Natural killer cell (primary cell): Measurements from ENCODE around the gene IP6K3. TPM values are rescaled to one million over a fixed set of nuclear protein-coding genes. Genes with fewer than 3 reads are reported as not detected.

Experiments used
- ATAC-seq, 3 donors: fragments of 150-1000 bp in 2 of 3; fragments of 200-7000 bp in 1 of 3; cut with Tn5 transposase; 1 replicate in 1 of 3; 2 replicates in 2 of 3; pipeline ENCODE4 v1.10.0; 2021; ENCODE audit warnings: mild to moderate bottlenecking in 2 of 3, moderate library complexity in 2 of 3
- DNase-seq, 2 donors: peaks; one replicate each; pipeline versions ENCODE4 v3.0.0 to v3.0.0-alpha.2; 2013 to 2021; ENCODE audit warnings: mixed read lengths in 1 of 2
- H3K27ac ChIP-seq: one replicate; pipeline ENCODE4 v1.5.1; 2013; ENCODE audit warnings: mild to moderate bottlenecking, low read length
- H3K27me3 ChIP-seq: one replicate; pipeline ENCODE4 v1.6.1; 2013; ENCODE audit warnings: low read length; ENCODE audit not compliant: control insufficient read depth, insufficient read depth
- H3K36me3 ChIP-seq: one replicate; pipeline ENCODE4 v1.6.1; 2013; ENCODE audit warnings: low read length; ENCODE audit not compliant: control insufficient read depth, insufficient read depth
- H3K4me1 ChIP-seq: one replicate; pipeline ENCODE4 v1.6.1; 2013; ENCODE audit warnings: low read length; ENCODE audit not compliant: control insufficient read depth, insufficient read depth
- H3K4me3 ChIP-seq: one replicate; pipeline ENCODE4 v1.5.1; 2013; ENCODE audit warnings: low read length
- H3K9me3 ChIP-seq: one replicate; pipeline ENCODE4 v1.6.1; 2013; ENCODE audit warnings: low read length; ENCODE audit not compliant: control insufficient read depth, insufficient read depth
- H3K27ac Mint-ChIP-seq, 2 donors: one replicate each; pipeline ENCODE4 v1.8.0; 2022; ENCODE audit warnings: mild to moderate bottlenecking in 2 of 2, mixed read lengths in 2 of 2, moderate library complexity in 1 of 2
- H3K27me3 Mint-ChIP-seq, 2 donors: one replicate each; pipeline ENCODE4 v1.8.0; 2022; ENCODE audit warnings: low read depth in 2 of 2, mixed read lengths in 2 of 2
- H3K36me3 Mint-ChIP-seq: one replicate; pipeline ENCODE4 v1.8.0; 2022; ENCODE audit warnings: mixed read lengths
- H3K4me1 Mint-ChIP-seq, 2 donors: one replicate each; pipeline ENCODE4 v1.8.0; 2022; ENCODE audit warnings: mixed read lengths in 2 of 2
- H3K4me3 Mint-ChIP-seq: one replicate; pipeline ENCODE4 v1.8.0; 2022; ENCODE audit warnings: mild to moderate bottlenecking, moderate library complexity, mixed read lengths
- H3K9me3 Mint-ChIP-seq, 2 donors: one replicate each; pipeline ENCODE4 v1.8.0; 2022; ENCODE audit warnings: mixed read lengths in 2 of 2
- CTCF ChIP-seq: fragments of 200-600 bp; IDR thresholded peaks from one replicate; pipeline ENCODE4 v1.8.0; 2022; ENCODE audit warnings: antibody characterized with exemption
- WGBS: methylation state at CpG from one replicate; pipeline ENCODE4 v1.1.7; 2013; ENCODE audit warnings: missing lambda C conversion rate; ENCODE audit not compliant: insufficient coverage; 5-methylcytosine and 5-hydroxymethylcytosine counted together
- intact Hi-C: fragments of 100-400 bp; cut with micrococcal nuclease; formaldehyde crosslinking; loops from one replicate; pipeline ENCODE4 v1.14.2; 2022
- total RNA-seq, 4 donors: library from RNA; stranded (reverse); fragments of 120-200 nt in 1 of 4; gene quantifications; one replicate each; pipeline versions ENCODE4 v1.2.3 to v1.2.4, GENCODE V29; 2013 to 2022

The IP6K3 gene
- total RNA-seq, 3 donors from 2014 or later (not counting 1 experiment from before 2014, with no cell fraction given): not detected

GRCh38 chr6:33766921-33767907 is 20.5 kb upstream of the IP6K3 start:
- 84% methylated on average over 8 of the region's 11 CpGs for WGBS
- no peak overlapping the region for H3K4me3 Mint-ChIP-seq
- DNase-seq (no peak), ATAC-seq (no peak)
- H3K27me3 ChIP-seq: no peaks in the 10 kb centered on the region
- no peaks in the 10 kb centered on the region for H3K9me3 Mint-ChIP-seq
- intact Hi-C loops: no loop called here
- no peaks in the 10 kb centered on the region for H3K36me3 Mint-ChIP-seq
- peaks cover 8% of the 10 kb centered on the region for H3K4me1 ChIP-seq
- H3K4me1 Mint-ChIP-seq: peaks cover under 1 to 4% of the 10 kb centered on the region in 2 donors
- no peak overlapping the region for H3K27ac Mint-ChIP-seq
- H3K27ac ChIP-seq: no peak overlapping the region
- H3K36me3 ChIP-seq: peaks cover 2% of the 10 kb centered on the region
- TF ChIP-seq CTCF: no peak
- no peaks in the 10 kb centered on the region for H3K9me3 ChIP-seq
- H3K27me3 Mint-ChIP-seq: peaks cover 6 to 12% of the 10 kb centered on the region in 2 donors
- no peak overlapping the region for H3K4me3 ChIP-seq

GRCh38 chr6:33765368-33765767 is 18.7 kb upstream of the IP6K3 start:
- Mint-ChIP-seq H3K4me1 (no peaks in the 10 kb centered on the region), H3K36me3 (no peaks in the 10 kb centered on the region), H3K27ac (no peak overlapping the region), H3K27me3 (peaks cover 6 to 12% of the 10 kb centered on the region in 2 donors), H3K4me3 (no peak overlapping the region), H3K9me3 (no peaks in the 10 kb centered on the region)
- ATAC-seq: no peak
- Histone ChIP-seq H3K27ac (no peak overlapping the region), H3K27me3 (no peaks in the 10 kb centered on the region), H3K36me3 (no peaks in the 10 kb centered on the region), H3K4me1 (no peaks in the 10 kb centered on the region), H3K4me3 (no peak overlapping the region), H3K9me3 (no peaks in the 10 kb centered on the region)
- intact Hi-C loops: no loop called here
- 92% methylated on average over 9 of the region's 9 CpGs for WGBS
- DNase-seq: no peak
- no peak for TF ChIP-seq CTCF

- DNase-seq (no peak), ATAC-seq (no peak)
- Histone ChIP-seq H3K36me3 (no peaks in the 10 kb centered on the region), H3K27ac (no peak overlapping the region), H3K4me3 (no peak overlapping the region), H3K27me3 (no peaks in the 10 kb centered on the region), H3K4me1 (no peaks in the 10 kb centered on the region), H3K9me3 (no peaks in the 10 kb centered on the region)
- no peak overlapping the region for H3K27ac Mint-ChIP-seq
- no peak for TF ChIP-seq CTCF
- 92% methylated on average over 1 of the region's 2 CpGs for WGBS
- no peak overlapping the region for H3K4me3 Mint-ChIP-seq
- peaks cover 6 to 12% of the 10 kb centered on the region in 2 donors for H3K27me3 Mint-ChIP-seq
- intact Hi-C loops: no loop called here
- H3K9me3 Mint-ChIP-seq: no peaks in the 10 kb centered on the region
- no peaks in the 10 kb centered on the region for H3K36me3 Mint-ChIP-seq
- H3K4me1 Mint-ChIP-seq: no peaks in the 10 kb centered on the region
Measured at GRCh38 chr6:33764036-33764435, 17.3 kb upstream of the IP6K3 start.
